Erythroblast (primary cell): ENCODE data around the gene ZAR1.
"Not testable (repeated sequence)": the region's sequence is repeated elsewhere in the genome, so short reads cannot be mapped to it uniquely, and the experiment has no call there.

ENCODE experiments used
- DNase-seq, 2 experiments: peaks; one replicate each; lab custom pipeline; 2025; lab: John Stamatoyannopoulos, UW
- GATA1 ChIP-seq: IDR thresholded peaks from 2 replicates; pipeline ENCODE4 v1.6.1; 2011; ENCODE audit warnings: low read depth, mild to moderate bottlenecking, control low read depth, low read length, moderate library complexity
- POLR2A ChIP-seq: IDR thresholded peaks from 2 replicates; pipeline ENCODE4 v1.6.1; 2011; ENCODE audit warnings: mild to moderate bottlenecking, low read length

Gene ZAR1

GRCh38 chr4:48490012-48490679, at the start of gene ZAR1:
Gene ZAR1, plus strand, starts transcription at chr4:48490252. Its CDS starts 40 bp downstream, at chr4:48490292.
- DNase-seq: peak; percentile 45 to 46

GRCh38 chr4:48440914-48441313, 49.1 kb upstream of the ZAR1 start:
- not testable (repeated sequence) for DNase-seq

More at GRCh38 chr4:48490012-48490679, at the start of gene ZAR1:
- TF ChIP-seq GATA1 (no peak), POLR2A (no peak)

- DNase-seq: peak in 1 of 2 experiments; percentile 41
Measured at GRCh38 chr4:48445704-48446103, 44.3 kb upstream of the ZAR1 start.

GRCh38 chr4:48446642-48447041, 43.4 kb upstream of the ZAR1 start:
- TF ChIP-seq GATA1 (no peak), POLR2A (no peak)
- DNase-seq: no peak

More at GRCh38 chr4:48445704-48446103, 44.3 kb upstream of the ZAR1 start:
- TF ChIP-seq POLR2A: no peak
- no peak for TF ChIP-seq GATA1

- TF ChIP-seq GATA1 (no peak), POLR2A (no peak)
- no peak for DNase-seq
Measured at GRCh38 chr4:48449151-48449550, 40.9 kb upstream of the ZAR1 start.

GRCh38 chr4:48450740-48451139, 39.3 kb upstream of the ZAR1 start:
- no peak for TF ChIP-seq POLR2A
- no peak for TF ChIP-seq GATA1
- no peak for DNase-seq

GRCh38 chr4:48451656-48452055, 38.4 kb upstream of the ZAR1 start:
- DNase-seq: not testable (repeated sequence)

GRCh38 chr4:48454591-48454990, 35.5 kb upstream of the ZAR1 start:
- TF ChIP-seq POLR2A (no peak), GATA1 (no peak)
- DNase-seq: no peak

GRCh38 chr4:48461000-48461399, 29.1 kb upstream of the ZAR1 start:
- no peak for DNase-seq
- TF ChIP-seq POLR2A: no peak
- TF ChIP-seq GATA1: no peak

- DNase-seq: no peak
Measured at GRCh38 chr4:48462363-48462762, 27.7 kb upstream of the ZAR1 start.

GRCh38 chr4:48467442-48467841, 22.6 kb upstream of the ZAR1 start:
- DNase-seq: no peak
- TF ChIP-seq POLR2A: no peak
- no peak for TF ChIP-seq GATA1

More at GRCh38 chr4:48462363-48462762, 27.7 kb upstream of the ZAR1 start:
- no peak for TF ChIP-seq GATA1
- TF ChIP-seq POLR2A: no peak

GRCh38 chr4:48467891-48468290, 22.2 kb upstream of the ZAR1 start:
- DNase-seq: no peak
- TF ChIP-seq GATA1: no peak
- no peak for TF ChIP-seq POLR2A

GRCh38 chr4:48470137-48470536, 19.9 kb upstream of the ZAR1 start:
- DNase-seq: no peak

GRCh38 chr4:48470570-48470969, 19.5 kb upstream of the ZAR1 start:
- TF ChIP-seq GATA1 (no peak), POLR2A (no peak)
- DNase-seq: no peak

More at GRCh38 chr4:48470137-48470536, 19.9 kb upstream of the ZAR1 start:
- TF ChIP-seq GATA1 (no peak), POLR2A (no peak)

GRCh38 chr4:48472794-48473193, 17.3 kb upstream of the ZAR1 start:
- TF ChIP-seq POLR2A (no peak), GATA1 (no peak)
- no peak for DNase-seq

GRCh38 chr4:48475770-48476169, 14.3 kb upstream of the ZAR1 start:
- TF ChIP-seq POLR2A (no peak), GATA1 (no peak)
- DNase-seq: peak in 1 of 2 experiments; percentile 13
